Testis (tissue), 3 donors: ENCODE results near the gene ZEB2. TPM values are rescaled to one million over a fixed set of nuclear protein-coding genes. Genes with fewer than 3 reads are reported as not detected.

Source experiments
- DNase-seq: peaks from one replicate; pipeline ENCODE4 v3.0.0-alpha.2; 2019
- H3K27ac ChIP-seq, 2 donors: fragments of 200-600 bp; sonication (generic); one replicate each; pipeline ENCODE4 v1.5.1; 2019
- H3K27me3 ChIP-seq: fragments of 200-600 bp; sonication (generic); one replicate; pipeline ENCODE4 v1.5.1; 2019
- H3K36me3 ChIP-seq: fragments of 200-600 bp; sonication (generic); one replicate; pipeline ENCODE4 v1.5.1; 2017; ENCODE audit warnings: low read depth; ENCODE audit errors: missing control alignments
- H3K4me1 ChIP-seq: fragments of 200-600 bp; sonication (generic); one replicate; pipeline ENCODE4 v1.5.1; 2019
- H3K4me3 ChIP-seq, 2 donors: fragments of 200-600 bp; sonication (generic); one replicate each; pipeline ENCODE4 v1.5.1; 2017 to 2019
- H3K9me3 ChIP-seq: fragments of 200-600 bp; sonication (generic); one replicate; pipeline ENCODE4 v1.5.1; 2017
- POLR2A ChIP-seq: fragments of 450-650 bp; IDR thresholded peaks from one replicate; pipeline ENCODE4 v1.6.1; 2017; ENCODE audit warnings: antibody characterized with exemption, mild to moderate bottlenecking, moderate library complexity
- WGBS, 2 donors: methylation state at CpG; one replicate each; pipeline ENCODE4 v1.1.5; 2018; 5-methylcytosine and 5-hydroxymethylcytosine counted together
- intact Hi-C: fragments of 100-400 bp; cut with DNase I; formaldehyde crosslinking; loops from one replicate; pipeline ENCODE4 v1.15.1; 2023; ENCODE audit warnings: low total_unique reads
- polyA plus RNA-seq: library from polyadenylated mRNA; stranded (reverse); fragments of 350-450 nt; fragmentation: Illumina TruSeq; extraction: RNeasy Lipid Tissue Mini Kit (QIAGEN cat#74804); gene quantifications from one replicate; pipeline ENCODE4 v1.2.3, GENCODE V29; 2014; ENCODE audit warnings: low read depth, low replicate concordance; ENCODE audit not compliant: insufficient read depth
- total RNA-seq, 2 donors: library from RNA; depleted of rRNA; stranded (reverse); fragments of >200 nt; gene quantifications; one replicate each; pipeline ENCODE4 v1.2.3, GENCODE V29; 2016
- TF ChIP-seq, protein P1 (sequence below), 3 experiments: fragments of 450-650 bp in 2 of 3; fragments of 200-600 bp in 1 of 3; sonication (generic) in 1 of 3; IDR thresholded peaks; one replicate each; pipeline ENCODE4 v1.5.1; 2016 to 2019; ENCODE audit warnings: antibody characterized with exemption in 3 of 3, mild to moderate bottlenecking in 2 of 3, moderate library complexity in 1 of 3

The ZEB2 gene
- total and polyA plus RNA-seq, 3 donors from 2014 or later = 38.7 to 96.4 (median 87.8) TPM

DNA sequence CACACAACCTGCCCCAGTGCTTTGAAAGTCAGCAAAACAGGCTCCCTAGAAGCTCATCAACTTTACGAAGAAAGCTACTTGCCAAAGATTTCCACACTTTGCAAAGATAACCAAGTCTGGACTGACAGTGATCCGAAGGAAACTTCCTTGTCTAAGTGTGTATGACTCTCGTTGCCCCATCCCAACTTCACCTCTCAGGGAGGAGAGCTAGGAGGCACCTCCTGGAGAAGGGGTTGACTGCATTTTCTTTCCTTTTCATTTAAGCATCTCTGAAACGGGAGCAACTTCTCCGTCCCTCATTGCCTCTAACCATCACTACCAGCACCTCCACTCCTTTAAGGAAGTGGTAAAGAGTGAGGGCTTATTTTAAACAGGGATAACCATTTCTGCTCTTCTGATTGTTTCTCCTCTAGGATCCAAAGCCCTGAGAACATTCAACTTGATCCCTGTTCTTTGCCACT lies 7.0 kb downstream of the ZEB2 start:
- Histone ChIP-seq H3K4me3 (no peak overlapping the region), H3K36me3 (no peaks in the 10 kb centered on the region), H3K4me1 (peaks cover 61% of the 10 kb centered on the region), H3K27ac (peak overlapping the region; percentile 99 to 100), H3K9me3 (no peaks in the 10 kb centered on the region), H3K27me3 (no peaks in the 10 kb centered on the region)
- intact Hi-C loops = loop anchor here (10.0 kb wide), 1 partner anchor 78 kb away; no protein-coding TSS in a partner anchor
- 30 to 32% methylated on average over 5 of the region's 5 CpGs for WGBS, 2 donors
- TF ChIP-seq, protein P1, sequence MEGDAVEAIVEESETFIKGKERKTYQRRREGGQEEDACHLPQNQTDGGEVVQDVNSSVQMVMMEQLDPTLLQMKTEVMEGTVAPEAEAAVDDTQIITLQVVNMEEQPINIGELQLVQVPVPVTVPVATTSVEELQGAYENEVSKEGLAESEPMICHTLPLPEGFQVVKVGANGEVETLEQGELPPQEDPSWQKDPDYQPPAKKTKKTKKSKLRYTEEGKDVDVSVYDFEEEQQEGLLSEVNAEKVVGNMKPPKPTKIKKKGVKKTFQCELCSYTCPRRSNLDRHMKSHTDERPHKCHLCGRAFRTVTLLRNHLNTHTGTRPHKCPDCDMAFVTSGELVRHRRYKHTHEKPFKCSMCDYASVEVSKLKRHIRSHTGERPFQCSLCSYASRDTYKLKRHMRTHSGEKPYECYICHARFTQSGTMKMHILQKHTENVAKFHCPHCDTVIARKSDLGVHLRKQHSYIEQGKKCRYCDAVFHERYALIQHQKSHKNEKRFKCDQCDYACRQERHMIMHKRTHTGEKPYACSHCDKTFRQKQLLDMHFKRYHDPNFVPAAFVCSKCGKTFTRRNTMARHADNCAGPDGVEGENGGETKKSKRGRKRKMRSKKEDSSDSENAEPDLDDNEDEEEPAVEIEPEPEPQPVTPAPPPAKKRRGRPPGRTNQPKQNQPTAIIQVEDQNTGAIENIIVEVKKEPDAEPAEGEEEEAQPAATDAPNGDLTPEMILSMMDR (IDR thresholded peaks at IDR 0.05) = no peak
- TF ChIP-seq POLR2A = no peak
- DNase-seq = no peak

DNA sequence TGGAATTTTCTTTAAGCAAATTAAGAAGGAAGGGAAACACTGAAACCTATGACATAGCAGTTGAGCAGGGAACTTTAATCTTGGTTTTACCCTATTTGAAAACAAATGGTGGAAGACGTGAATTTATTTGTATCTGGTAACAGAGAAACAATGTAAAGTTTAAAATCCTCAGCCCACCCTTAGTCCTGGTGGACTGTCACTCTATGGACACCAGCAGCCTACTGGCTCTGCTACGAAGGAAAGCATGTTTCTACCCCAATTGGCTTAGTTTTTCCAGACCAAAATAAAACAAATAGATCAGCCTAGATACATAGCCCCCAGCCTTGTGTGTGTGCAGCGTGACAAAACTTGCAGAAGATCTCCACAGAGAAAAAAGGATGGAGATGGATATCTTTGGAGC lies 7.4 kb downstream of the ZEB2 start:
- WGBS, 2 donors = 38 to 46% methylated on average over 3 of the region's 3 CpGs
- Histone ChIP-seq H3K4me3 (no peak overlapping the region), H3K27ac (peak overlapping the region; percentile 99 to 100), H3K4me1 (peaks cover 66% of the 10 kb centered on the region), H3K9me3 (no peaks in the 10 kb centered on the region), H3K27me3 (no peaks in the 10 kb centered on the region), H3K36me3 (no peaks in the 10 kb centered on the region)
- intact Hi-C loops = loop anchor here (10.0 kb wide), 1 partner anchor 78 kb away; no protein-coding TSS in a partner anchor
- TF ChIP-seq, protein P1 (IDR thresholded peaks at IDR 0.05) = no peak
- no peak for TF ChIP-seq POLR2A
- no peak for DNase-seq

DNA sequence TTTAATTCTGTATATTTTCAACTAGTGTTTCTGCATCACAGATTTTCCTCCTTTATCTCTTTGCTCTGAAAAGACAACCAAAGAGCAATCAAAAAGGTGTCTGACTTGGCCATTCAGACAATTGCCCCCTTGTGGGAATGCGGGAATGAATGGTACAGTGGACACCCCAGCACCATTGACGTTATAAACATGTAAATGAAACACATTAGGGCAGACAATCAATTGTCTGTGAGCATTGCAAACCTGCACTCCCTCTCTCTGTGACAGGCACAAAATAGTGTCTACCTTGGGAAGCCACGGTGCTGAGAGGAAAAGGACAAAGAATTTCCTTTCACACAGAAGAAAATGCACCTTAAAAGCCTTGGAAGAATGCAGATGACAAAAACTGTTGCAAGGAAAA lies 8.0 kb downstream of the ZEB2 start:
- intact Hi-C loops = loop anchor here (10.0 kb wide), 1 partner anchor 77 kb away; no protein-coding TSS in a partner anchor
- Histone ChIP-seq H3K4me3 (no peak overlapping the region), H3K9me3 (no peaks in the 10 kb centered on the region), H3K36me3 (no peaks in the 10 kb centered on the region), H3K27ac (peak overlapping the region; percentile 99 to 100), H3K4me1 (peaks cover 69% of the 10 kb centered on the region), H3K27me3 (no peaks in the 10 kb centered on the region)
- WGBS, 2 donors = 35 to 36% methylated on average over 3 of the region's 3 CpGs
- DNase-seq = no peak
- TF ChIP-seq, protein P1 (IDR thresholded peaks at IDR 0.05) = no peak
- no peak for TF ChIP-seq POLR2A

DNA sequence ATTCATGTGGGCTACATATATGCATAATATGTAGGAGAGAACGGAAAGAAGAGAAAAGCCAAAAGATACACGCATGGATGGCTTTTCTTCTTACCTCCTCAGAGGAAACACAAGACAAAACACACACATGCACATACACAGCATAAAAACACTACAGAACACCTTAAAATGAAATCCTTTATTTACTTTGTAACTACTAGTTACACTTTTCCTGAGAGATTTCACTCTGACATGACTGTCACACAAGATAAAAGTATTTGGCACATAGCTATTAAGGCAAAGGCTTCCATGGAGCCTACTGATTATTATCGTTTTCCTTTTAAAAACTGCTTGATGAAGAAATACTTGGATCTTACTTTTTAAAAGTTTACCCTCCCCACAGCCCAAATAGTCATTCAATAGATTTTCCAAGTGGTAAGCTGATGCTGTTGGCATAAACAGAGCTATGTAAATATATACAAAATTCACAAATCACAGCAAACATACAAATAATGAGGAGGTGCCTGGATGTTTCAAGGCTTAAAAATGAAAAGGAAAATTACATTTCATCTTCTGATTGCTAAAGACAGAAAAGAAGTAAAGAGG lies 8.6 kb downstream of the ZEB2 start:
- Histone ChIP-seq H3K4me1 (peaks cover 69% of the 10 kb centered on the region), H3K36me3 (no peaks in the 10 kb centered on the region), H3K27me3 (no peaks in the 10 kb centered on the region), H3K27ac (peak overlapping the region; percentile 99 to 100), H3K9me3 (no peaks in the 10 kb centered on the region), H3K4me3 (no peak overlapping the region)
- TF ChIP-seq, protein P1 (IDR thresholded peaks at IDR 0.05) = no peak
- no peak for TF ChIP-seq POLR2A
- 43 to 59% methylated on average over 3 of the region's 3 CpGs for WGBS, 2 donors
- intact Hi-C loops = loop anchor here (10.0 kb wide), 1 partner anchor 77 kb away; no protein-coding TSS in a partner anchor
- DNase-seq = no peak
